Right lobe of liver (tissue), 4 donors: ENCODE data around the gene SLC13A5.
A peak's percentile ranks its signal among the peaks of the same experiment; 100 is the strongest.

ENCODE experiments used
- POLR2A ChIP-seq: fragments of 450-650 bp; IDR thresholded peaks from one replicate; pipeline ENCODE4 v1.6.1; 2017; ENCODE audit warnings: antibody characterized with exemption, mild to moderate bottlenecking
- TF ChIP-seq, protein P1 (sequence below), 4 donors: fragments of 200-600 bp in 3 of 4; fragments of 450-650 bp in 1 of 4; IDR thresholded peaks; one replicate each; pipeline versions ENCODE4 v1.5.1 to v1.8.0; 2016 to 2022; ENCODE audit warnings: antibody characterized with exemption in 4 of 4, mild to moderate bottlenecking in 2 of 4
- donor health status: DM: no; HTN: no; CAD: no.
- donor health status: DM: no; HTN: no; CAD: no.
- donor health status: DM: no; HTN: yes; CAD: no.

DNA sequence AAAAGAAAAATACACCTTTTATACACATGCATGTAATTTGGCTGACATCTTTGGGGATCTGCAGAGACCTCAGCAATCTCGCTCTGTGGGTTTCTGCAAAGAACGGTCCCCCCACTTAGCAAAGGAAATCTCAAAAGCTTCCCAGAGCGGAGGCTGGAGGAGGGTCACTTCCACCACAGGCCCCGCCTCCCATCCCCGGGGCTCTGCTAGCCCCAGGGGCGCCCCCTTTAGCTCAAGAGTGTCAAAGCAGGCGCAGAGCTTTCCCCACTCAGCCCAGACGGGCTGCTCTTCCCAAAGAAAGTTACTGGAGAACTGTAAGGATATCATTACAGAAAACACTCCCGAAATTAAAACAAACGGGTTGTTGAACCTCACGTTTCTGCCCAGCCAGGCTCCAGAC is 11.4 kb downstream of the SLC13A5 start:
- TF ChIP-seq, protein P1, sequence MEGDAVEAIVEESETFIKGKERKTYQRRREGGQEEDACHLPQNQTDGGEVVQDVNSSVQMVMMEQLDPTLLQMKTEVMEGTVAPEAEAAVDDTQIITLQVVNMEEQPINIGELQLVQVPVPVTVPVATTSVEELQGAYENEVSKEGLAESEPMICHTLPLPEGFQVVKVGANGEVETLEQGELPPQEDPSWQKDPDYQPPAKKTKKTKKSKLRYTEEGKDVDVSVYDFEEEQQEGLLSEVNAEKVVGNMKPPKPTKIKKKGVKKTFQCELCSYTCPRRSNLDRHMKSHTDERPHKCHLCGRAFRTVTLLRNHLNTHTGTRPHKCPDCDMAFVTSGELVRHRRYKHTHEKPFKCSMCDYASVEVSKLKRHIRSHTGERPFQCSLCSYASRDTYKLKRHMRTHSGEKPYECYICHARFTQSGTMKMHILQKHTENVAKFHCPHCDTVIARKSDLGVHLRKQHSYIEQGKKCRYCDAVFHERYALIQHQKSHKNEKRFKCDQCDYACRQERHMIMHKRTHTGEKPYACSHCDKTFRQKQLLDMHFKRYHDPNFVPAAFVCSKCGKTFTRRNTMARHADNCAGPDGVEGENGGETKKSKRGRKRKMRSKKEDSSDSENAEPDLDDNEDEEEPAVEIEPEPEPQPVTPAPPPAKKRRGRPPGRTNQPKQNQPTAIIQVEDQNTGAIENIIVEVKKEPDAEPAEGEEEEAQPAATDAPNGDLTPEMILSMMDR (IDR thresholded peaks at IDR 0.05), result peak; percentile 16 to 53 (median 34)
- no peak for TF ChIP-seq POLR2A
